ENCODE measurements around the gene DIPK1A. TPM values are rescaled to one million over a fixed set of nuclear protein-coding genes. Genes with fewer than 3 reads are reported as not detected.
A peak's percentile ranks its signal among the peaks of the same experiment; 100 is the strongest.

Gene DIPK1A
- total and polyA plus RNA-seq, 10 donors = 5.4 to 15.7 (median 9.9) TPM

GRCh38 chr1:92968138-92969032, 7.1 kb upstream of the DIPK1A start:
- no peak for TF ChIP-seq POLR2A (IDR thresholded peaks at IDR 0.05)
- TF ChIP-seq, protein P1, sequence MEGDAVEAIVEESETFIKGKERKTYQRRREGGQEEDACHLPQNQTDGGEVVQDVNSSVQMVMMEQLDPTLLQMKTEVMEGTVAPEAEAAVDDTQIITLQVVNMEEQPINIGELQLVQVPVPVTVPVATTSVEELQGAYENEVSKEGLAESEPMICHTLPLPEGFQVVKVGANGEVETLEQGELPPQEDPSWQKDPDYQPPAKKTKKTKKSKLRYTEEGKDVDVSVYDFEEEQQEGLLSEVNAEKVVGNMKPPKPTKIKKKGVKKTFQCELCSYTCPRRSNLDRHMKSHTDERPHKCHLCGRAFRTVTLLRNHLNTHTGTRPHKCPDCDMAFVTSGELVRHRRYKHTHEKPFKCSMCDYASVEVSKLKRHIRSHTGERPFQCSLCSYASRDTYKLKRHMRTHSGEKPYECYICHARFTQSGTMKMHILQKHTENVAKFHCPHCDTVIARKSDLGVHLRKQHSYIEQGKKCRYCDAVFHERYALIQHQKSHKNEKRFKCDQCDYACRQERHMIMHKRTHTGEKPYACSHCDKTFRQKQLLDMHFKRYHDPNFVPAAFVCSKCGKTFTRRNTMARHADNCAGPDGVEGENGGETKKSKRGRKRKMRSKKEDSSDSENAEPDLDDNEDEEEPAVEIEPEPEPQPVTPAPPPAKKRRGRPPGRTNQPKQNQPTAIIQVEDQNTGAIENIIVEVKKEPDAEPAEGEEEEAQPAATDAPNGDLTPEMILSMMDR (IDR thresholded peaks at IDR 0.05 in 8 of 11, conservative IDR thresholded peaks at IDR 0.05 in 3 of 11) = peak in 9 of 11 experiments; percentile 14 to 59 (median 47)

DNA sequence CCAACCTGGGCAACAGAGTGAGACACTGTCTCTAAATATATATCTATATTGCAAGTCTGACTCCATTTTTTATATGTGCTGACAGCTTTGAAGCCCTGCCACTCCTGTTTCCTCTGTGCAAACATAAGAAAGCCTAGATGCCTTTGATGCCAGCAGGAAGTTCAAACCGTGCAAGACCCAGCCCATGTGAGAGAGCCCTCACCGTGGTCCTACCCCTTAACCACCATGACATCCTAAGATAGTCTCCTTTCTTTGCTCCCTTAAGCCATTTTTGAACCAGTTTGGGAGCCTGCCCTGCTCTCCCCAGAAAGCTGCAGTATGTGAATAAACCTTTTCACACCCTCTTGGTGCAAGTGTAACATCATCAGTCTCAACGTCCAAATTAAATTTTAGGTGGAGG, 3.7 kb upstream of the DIPK1A start:
- peak overlapping the region in 3 of 8 donors; percentile 5 to 40 (median 29) for H3K27ac ChIP-seq
- no peaks in the 10 kb centered on the region for H3K9me3 ChIP-seq
- DNase-seq = no peak
- TF ChIP-seq POLR2AphosphoS5 (IDR thresholded peaks at IDR 0.05) (no peak), POLR2A (IDR thresholded peaks at IDR 0.05) (no peak)
- TF ChIP-seq, protein P1 (IDR thresholded peaks at IDR 0.05 in 8 of 11, conservative IDR thresholded peaks at IDR 0.05 in 3 of 11) = no peak
- no peaks in the 10 kb centered on the region for H3K27me3 ChIP-seq (replicated peaks in 1 of 7)
- 25 to 41% (median 36%) methylated on average over 3 of the region's 3 CpGs for WGBS, 5 donors
- peaks cover 0 to 66% (median 37%) of the 10 kb centered on the region in 6 donors for H3K4me1 ChIP-seq
- intact Hi-C loops (cut with DNase I; ENCODE audit: low total_unique reads) = no loop called here
- no peaks in the 10 kb centered on the region for H3K36me3 ChIP-seq
- H3K4me3 ChIP-seq = no peak overlapping the region

More at GRCh38 chr1:92968138-92969032, 7.1 kb upstream of the DIPK1A start:
- H3K4me1 ChIP-seq = peaks cover 12 to 65% (median 29%) of the 10 kb centered on the region in 6 donors
- no peaks in the 10 kb centered on the region for H3K36me3 ChIP-seq
- no peaks in the 10 kb centered on the region for H3K9me3 ChIP-seq
- DNase-seq = no peak
- no peak overlapping the region for H3K4me3 ChIP-seq
- intact Hi-C loops (cut with DNase I; ENCODE audit: low total_unique reads) = no loop called here
- no peaks in the 10 kb centered on the region for H3K27me3 ChIP-seq (replicated peaks in 1 of 7)
- 30 to 40% (median 36%) methylated on average over 2 of the region's 2 CpGs for WGBS, 5 donors
- no peak overlapping the region for H3K27ac ChIP-seq

GRCh38 chr1:92964316-92964715, 3.1 kb upstream of the DIPK1A start:
- no peak overlapping the region for H3K4me3 ChIP-seq
- DNase-seq = no peak
- H3K4me1 ChIP-seq = peaks cover 0 to 72% (median 41%) of the 10 kb centered on the region in 6 donors
- H3K27me3 ChIP-seq (replicated peaks in 1 of 7) = no peaks in the 10 kb centered on the region
- no peaks in the 10 kb centered on the region for H3K9me3 ChIP-seq
- H3K27ac ChIP-seq = peak overlapping the region in 3 of 8 donors; percentile 5 to 40 (median 29)
- intact Hi-C loops (cut with DNase I; ENCODE audit: low total_unique reads) = no loop called here
- TF ChIP-seq POLR2A (IDR thresholded peaks at IDR 0.05) (no peak), POLR2AphosphoS5 (IDR thresholded peaks at IDR 0.05) (no peak)
- TF ChIP-seq, protein P1 (IDR thresholded peaks at IDR 0.05 in 8 of 11, conservative IDR thresholded peaks at IDR 0.05 in 3 of 11) = no peak
- H3K36me3 ChIP-seq = no peaks in the 10 kb centered on the region

Data from spleen (tissue), 11 donors.